SK-MEL-5 (cell line): ENCODE measurements around the gene SLC31A2. TPM values are rescaled to one million over a fixed set of nuclear protein-coding genes. Genes with fewer than 3 reads are reported as not detected.

ENCODE experiments used
- DNase-seq: peaks from one replicate; pipeline ENCODE4 v3.0.0-alpha.2; 2016; ENCODE audit warnings: low read depth, low spot score
- in situ Hi-C: cut with HindIII; loops from 2 replicates; pipeline ENCODE4 v1.10.0; 2016; ENCODE audit warnings: low sequenced_read_pairs, high pct_unique_total_duplicates, low pct_unique_long_range_greater_than_20kb
- total RNA-seq: library from RNA; depleted of rRNA; stranded (reverse); fragments of >200 nt; shearing (Covaris generic); gene quantifications from 2 replicates; pipeline ENCODE4 v1.2.3, GENCODE V29; 2014

Gene SLC31A2
- total RNA-seq, 1 experiment from 2014 or later = 11.9 TPM

GRCh38 chr9:113173341-113173740 lies 22.5 kb downstream of the SLC31A2 start:
- no peak for DNase-seq
- in situ Hi-C loops = no loop called here

- in situ Hi-C loops = no loop called here
- no peak for DNase-seq
Measured at GRCh38 chr9:113176803-113177202, 26.0 kb downstream of the SLC31A2 start.

DNA sequence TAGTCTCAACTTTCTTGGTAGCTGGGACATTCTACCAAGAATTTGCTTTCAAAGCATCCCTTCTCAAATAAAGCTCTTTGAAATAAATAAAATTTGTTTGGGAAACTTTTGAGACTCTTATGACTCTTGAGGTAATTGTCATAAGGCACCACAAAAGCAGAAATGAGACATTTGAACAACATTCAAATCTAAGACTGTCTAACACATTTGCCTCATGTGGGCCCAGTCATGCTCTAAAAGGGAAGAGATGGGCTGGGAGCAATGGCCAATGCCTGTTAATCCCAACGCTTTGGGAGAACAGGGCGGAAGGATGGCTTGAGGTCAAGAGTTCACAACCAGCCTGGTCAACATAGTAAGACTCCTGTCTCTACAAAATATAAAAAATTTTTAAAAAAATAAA lies 26.4 kb downstream of the SLC31A2 start:
- in situ Hi-C loops = no loop called here
- DNase-seq = no peak

DNA sequence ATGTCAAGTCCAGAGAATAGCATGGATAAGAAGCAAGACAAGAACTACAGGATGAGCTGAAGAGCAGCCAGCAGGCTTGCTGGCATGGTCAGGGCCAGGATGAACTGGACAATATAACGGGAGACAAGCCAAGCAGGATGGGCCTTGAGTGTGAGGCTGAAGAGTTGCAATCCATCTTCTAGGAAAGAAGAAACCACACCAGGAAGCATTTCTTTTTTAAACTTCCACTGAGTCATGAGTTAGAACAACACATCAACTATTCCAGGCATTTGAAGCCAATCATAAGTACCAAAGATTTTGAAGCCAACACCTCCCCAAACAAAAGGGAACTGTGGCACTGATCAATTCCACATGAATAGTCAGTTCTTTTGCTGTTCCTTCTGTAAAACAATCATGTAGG lies 27.3 kb downstream of the SLC31A2 start:
- no peak for DNase-seq
- in situ Hi-C loops = no loop called here

DNA sequence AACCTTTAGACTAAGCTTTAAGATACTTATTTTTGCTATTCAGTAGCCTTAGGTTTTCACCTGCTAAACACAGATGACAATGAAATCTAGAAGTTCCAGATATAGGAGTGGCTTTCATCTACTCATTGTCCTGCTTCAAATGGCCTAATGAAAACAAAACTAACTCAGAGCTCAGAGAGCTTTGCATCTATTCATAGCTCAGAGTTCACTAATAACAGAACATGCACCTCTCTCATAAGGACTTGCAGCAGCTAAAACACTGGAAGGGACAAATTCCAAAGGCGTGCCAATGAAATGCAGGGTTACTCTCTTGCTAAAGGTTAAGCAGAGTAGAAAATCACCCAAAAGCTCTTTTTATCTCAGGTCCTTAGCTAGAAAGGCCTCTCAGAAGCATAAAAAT lies 29.0 kb downstream of the SLC31A2 start:
- DNase-seq = no peak
- in situ Hi-C loops = no loop called here

- DNase-seq = no peak
- in situ Hi-C loops = no loop called here
Measured at GRCh38 chr9:113181165-113181564, 30.4 kb downstream of the SLC31A2 start.

- in situ Hi-C loops = no loop called here
- no peak for DNase-seq
Measured at GRCh38 chr9:113183956-113184488, 33.2 kb downstream of the SLC31A2 start.

- in situ Hi-C loops = no loop called here
- DNase-seq = no peak
Measured at GRCh38 chr9:113184539-113184938, 33.7 kb downstream of the SLC31A2 start.

- peak; percentile 22 for DNase-seq
- in situ Hi-C loops = no loop called here
Measured at GRCh38 chr9:113185271-113185670, 34.5 kb downstream of the SLC31A2 start.

DNA sequence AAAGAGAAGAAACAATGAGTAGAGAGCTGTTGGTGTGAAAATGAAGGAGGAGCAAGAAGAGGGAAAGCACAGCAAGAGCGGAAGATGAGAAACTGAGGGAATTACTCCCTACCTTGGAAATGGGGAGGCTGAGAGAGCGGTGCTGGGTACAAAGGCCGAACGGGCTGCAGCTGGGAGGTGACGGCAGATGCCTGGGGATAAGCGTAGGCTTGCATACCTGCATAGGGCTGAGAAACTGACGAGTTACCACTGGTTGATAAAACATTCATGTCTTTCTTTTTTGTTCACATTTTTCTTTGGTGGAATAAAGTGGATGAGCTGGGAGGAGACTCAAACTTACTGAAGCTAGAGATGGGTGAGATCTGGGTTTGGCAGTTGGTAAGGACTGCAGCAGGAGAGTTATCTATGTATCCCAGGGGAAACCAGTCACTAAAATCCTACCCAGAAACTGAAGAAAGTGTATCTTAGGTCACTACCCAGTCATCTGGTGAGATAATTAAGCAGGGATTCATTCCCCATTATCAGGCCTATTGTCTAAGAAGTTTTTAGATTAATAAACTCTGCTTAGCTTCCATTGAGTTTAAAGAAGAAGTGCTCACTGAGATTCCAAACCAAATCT lies 35.4 kb downstream of the SLC31A2 start:
- no peak for DNase-seq
- in situ Hi-C loops = no loop called here

- in situ Hi-C loops = no loop called here
- peak; percentile 60 for DNase-seq
Measured at GRCh38 chr9:113187929-113188595, 37.3 kb downstream of the SLC31A2 start.

GRCh38 chr9:113192455-113192854 lies 41.6 kb downstream of the SLC31A2 start:
- DNase-seq = no peak
- in situ Hi-C loops = no loop called here

GRCh38 chr9:113199683-113200329 lies 49.0 kb downstream of the SLC31A2 start:
- in situ Hi-C loops = no loop called here
- no peak for DNase-seq

DNA sequence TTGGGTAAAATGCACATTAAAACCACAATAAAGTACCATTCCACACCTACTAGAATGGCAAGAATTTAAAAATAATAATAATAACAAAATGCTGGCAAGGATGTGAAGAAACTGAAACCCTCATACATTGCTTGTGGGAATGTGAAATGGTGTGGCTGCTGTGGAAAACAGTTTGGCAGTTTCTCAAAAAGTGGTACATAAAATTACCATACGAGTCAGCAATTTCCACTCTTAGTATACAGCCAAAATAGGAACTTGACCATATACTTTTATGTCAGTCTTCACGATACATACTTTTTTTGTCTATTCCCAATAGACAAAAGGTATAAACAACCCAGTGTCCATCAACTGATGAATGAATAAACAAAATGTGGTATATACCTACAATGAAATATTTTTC lies 54.6 kb downstream of the SLC31A2 start:
- DNase-seq = no peak
- in situ Hi-C loops = no loop called here

GRCh38 chr9:113205861-113206260 lies 55.1 kb downstream of the SLC31A2 start:
- no peak for DNase-seq
- in situ Hi-C loops = no loop called here

- in situ Hi-C loops = no loop called here
- DNase-seq = peak; percentile 63
Measured at GRCh38 chr9:113210815-113211214, 60.0 kb downstream of the SLC31A2 start.
